Activated naive CD4-positive, alpha-beta T cell treated with Interleukin-2 at 50 U/mL for 16 hours (primary cell): ENCODE measurements around the gene DPEP1.
A peak's percentile ranks its signal among the peaks of the same experiment; 100 is the strongest.
"Not testable (repeated sequence)": the region's sequence is repeated elsewhere in the genome, so short reads cannot be mapped to it uniquely, and the experiment has no call there.

Source experiments
- DNase-seq: peaks from one replicate; pipeline ENCODE4 v3.0.0-alpha.2; 2020

The DPEP1 gene

GRCh38 chr16:89613231-89613953, at the start of gene DPEP1:
Gene DPEP1, plus strand, starts transcription at chr16:89613642. Its CDS starts 16,769 bp downstream, at chr16:89630411.
- no peak for DNase-seq

- peak; percentile 21 for DNase-seq
Observed at GRCh38 chr16:89564476-89565255, 48.8 kb upstream of the DPEP1 start.

- no peak for DNase-seq
Observed at GRCh38 chr16:89565256-89565505, 48.3 kb upstream of the DPEP1 start.

- peak; percentile 59 for DNase-seq
Observed at GRCh38 chr16:89565506-89566372, 47.7 kb upstream of the DPEP1 start.

GRCh38 chr16:89567656-89568594, 45.5 kb upstream of the DPEP1 start:
- DNase-seq, result no peak

GRCh38 chr16:89569506-89570341, 43.7 kb upstream of the DPEP1 start:
- no peak for DNase-seq

- no peak for DNase-seq
Observed at GRCh38 chr16:89570342-89570923, 43.0 kb upstream of the DPEP1 start.

- not testable (repeated sequence) for DNase-seq
Observed at GRCh38 chr16:89570983-89571598, 42.4 kb upstream of the DPEP1 start.

GRCh38 chr16:89571636-89572035, 41.8 kb upstream of the DPEP1 start:
- no peak for DNase-seq

GRCh38 chr16:89572073-89572484, 41.4 kb upstream of the DPEP1 start:
- no peak for DNase-seq

- no peak for DNase-seq
Observed at GRCh38 chr16:89572485-89573205, 40.8 kb upstream of the DPEP1 start.

- DNase-seq, result no peak
Observed at GRCh38 chr16:89573826-89574680, 39.4 kb upstream of the DPEP1 start.

GRCh38 chr16:89574681-89575246, 38.7 kb upstream of the DPEP1 start:
- DNase-seq, result peak; percentile 63

GRCh38 chr16:89575247-89576152, 37.9 kb upstream of the DPEP1 start, which contains the start of gene CPNE7:
Gene CPNE7, plus strand, starts transcription at chr16:89575758. Its CDS starts 140 bp downstream, at chr16:89575898.
- peak; percentile 16 for DNase-seq

- no peak for DNase-seq
Observed at GRCh38 chr16:89576153-89577054, 37.0 kb upstream of the DPEP1 start.
